ENCODE results near the gene EXOC2. TPM values are rescaled to one million over a fixed set of nuclear protein-coding genes. Genes with fewer than 3 reads are reported as not detected.

EXOC2 gene
- total RNA-seq, 2 donors from 2014 or later: 28.1 to 35.0 TPM

GRCh38 chr6:467111-467510, 225.8 kb downstream of the EXOC2 start:
- H3K9me3 ChIP-seq (ENCODE audit: control insufficient read depth, low read length): no peaks in the 10 kb centered on the region
- H3K27me3 ChIP-seq (ENCODE audit: control insufficient read depth, insufficient read depth, low read length, poor library complexity, severe bottlenecking): no peaks in the 10 kb centered on the region
- H3K4me1 ChIP-seq (ENCODE audit: control insufficient read depth, insufficient read depth, low read length): no peaks in the 10 kb centered on the region
- no peak overlapping the region for H3K9ac ChIP-seq (ENCODE audit: extremely low read depth, low read length, poor library complexity, severe bottlenecking)
- H3K27ac ChIP-seq (ENCODE audit: low read depth, low read length): no peak overlapping the region
- Mint-ChIP-seq H3K27me3 (ENCODE audit: insufficient read depth) (peaks cover 4% of the 10 kb centered on the region), H3K4me3 (no peak overlapping the region), H3K36me3 (ENCODE audit: low read depth) (no peaks in the 10 kb centered on the region), H3K4me1 (no peaks in the 10 kb centered on the region), H3K9me3 (no peaks in the 10 kb centered on the region), H3K27ac (no peak overlapping the region)
- no peak for DNase-seq
- no peaks in the 10 kb centered on the region for H3K36me3 ChIP-seq (ENCODE audit: control insufficient read depth, insufficient read depth, low read length)
- WGBS, 2 experiments (ENCODE audit: insufficient coverage in 1 of 2, insufficient read length in 1 of 2): 90 to 99% methylated on average over 10 to 11 of the region's 11 CpGs
- no peak for TF ChIP-seq CTCF (conservative IDR thresholded peaks at IDR 0.05)
- H3K4me3 ChIP-seq (ENCODE audit: low read length): no peak overlapping the region

GRCh38 chr6:466564-466963, 226.4 kb downstream of the EXOC2 start:
- Histone ChIP-seq H3K27me3 (ENCODE audit: control insufficient read depth, insufficient read depth, low read length, poor library complexity, severe bottlenecking) (no peaks in the 10 kb centered on the region), H3K36me3 (ENCODE audit: control insufficient read depth, insufficient read depth, low read length) (no peaks in the 10 kb centered on the region), H3K4me3 (ENCODE audit: low read length) (no peak overlapping the region), H3K4me1 (ENCODE audit: control insufficient read depth, insufficient read depth, low read length) (no peaks in the 10 kb centered on the region), H3K9ac (ENCODE audit: extremely low read depth, low read length, poor library complexity, severe bottlenecking) (no peak overlapping the region), H3K27ac (ENCODE audit: low read depth, low read length) (no peak overlapping the region), H3K9me3 (ENCODE audit: control insufficient read depth, low read length) (no peaks in the 10 kb centered on the region)
- no peak overlapping the region for H3K4me3 Mint-ChIP-seq
- peaks cover 4% of the 10 kb centered on the region for H3K27me3 Mint-ChIP-seq (ENCODE audit: insufficient read depth)
- no peaks in the 10 kb centered on the region for H3K4me1 Mint-ChIP-seq
- peak; percentile 35 for DNase-seq
- no peak overlapping the region for H3K27ac Mint-ChIP-seq
- H3K36me3 Mint-ChIP-seq (ENCODE audit: low read depth): no peaks in the 10 kb centered on the region
- WGBS, 2 experiments (ENCODE audit: insufficient coverage in 1 of 2, insufficient read length in 1 of 2): 94 to 97% methylated on average over 16 to 18 of the region's 18 CpGs
- TF ChIP-seq CTCF (conservative IDR thresholded peaks at IDR 0.05): no peak
- H3K9me3 Mint-ChIP-seq: no peaks in the 10 kb centered on the region

- Histone ChIP-seq H3K36me3 (ENCODE audit: control insufficient read depth, insufficient read depth, low read length) (no peaks in the 10 kb centered on the region), H3K4me3 (ENCODE audit: low read length) (no peak overlapping the region), H3K4me1 (ENCODE audit: control insufficient read depth, insufficient read depth, low read length) (no peaks in the 10 kb centered on the region), H3K9ac (ENCODE audit: extremely low read depth, low read length, poor library complexity, severe bottlenecking) (no peak overlapping the region), H3K27me3 (ENCODE audit: control insufficient read depth, insufficient read depth, low read length, poor library complexity, severe bottlenecking) (no peaks in the 10 kb centered on the region), H3K27ac (ENCODE audit: low read depth, low read length) (no peak overlapping the region), H3K9me3 (ENCODE audit: control insufficient read depth, low read length) (no peaks in the 10 kb centered on the region)
- Mint-ChIP-seq H3K4me3 (no peak overlapping the region), H3K27ac (no peak overlapping the region), H3K9me3 (no peaks in the 10 kb centered on the region), H3K27me3 (ENCODE audit: insufficient read depth) (peaks cover 4% of the 10 kb centered on the region), H3K4me1 (no peaks in the 10 kb centered on the region), H3K36me3 (ENCODE audit: low read depth) (no peaks in the 10 kb centered on the region)
- no peak for TF ChIP-seq CTCF (conservative IDR thresholded peaks at IDR 0.05)
- 84 to 87% methylated on average over 19 to 20 of the region's 20 CpGs for WGBS, 2 experiments (ENCODE audit: insufficient coverage in 1 of 2, insufficient read length in 1 of 2)
- DNase-seq: no peak
Measured at GRCh38 chr6:465531-466348, 227.2 kb downstream of the EXOC2 start.

Measured in endodermal cell (in vitro differentiated cells).